SW 1271 (cell line): ENCODE data around the gene MT4.

ENCODE experiments used
- DNase-seq, 2 experiments: peaks; one replicate each; lab custom pipeline; 2025; lab: John Stamatoyannopoulos, UW

The MT4 gene

GRCh38 chr16:56603589-56603988, 38.7 kb downstream of the MT4 start:
- DNase-seq: peak; percentile 35 to 41

DNA sequence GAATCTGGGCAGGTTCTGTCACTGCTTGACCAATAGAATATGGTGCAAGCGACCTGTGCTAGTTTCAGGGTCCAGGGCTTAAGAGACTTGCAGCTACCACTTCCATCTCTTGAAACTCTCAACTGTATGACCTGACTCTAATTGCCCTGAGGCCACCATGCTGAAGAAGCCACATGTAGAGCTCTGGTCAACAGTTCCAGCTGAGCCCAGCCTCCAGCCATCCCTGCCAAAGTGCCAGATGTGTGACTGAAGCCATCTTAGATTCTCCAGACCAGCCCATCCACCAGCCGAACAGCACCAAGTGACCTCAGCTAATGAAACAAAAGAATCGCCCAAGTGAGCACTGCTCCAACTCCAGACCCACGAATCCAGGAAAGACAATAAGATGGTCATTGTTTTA, 40.1 kb downstream of the MT4 start:
- no peak for DNase-seq

- DNase-seq: no peak
Observed at GRCh38 chr16:56605475-56605874, 40.6 kb downstream of the MT4 start.

DNA sequence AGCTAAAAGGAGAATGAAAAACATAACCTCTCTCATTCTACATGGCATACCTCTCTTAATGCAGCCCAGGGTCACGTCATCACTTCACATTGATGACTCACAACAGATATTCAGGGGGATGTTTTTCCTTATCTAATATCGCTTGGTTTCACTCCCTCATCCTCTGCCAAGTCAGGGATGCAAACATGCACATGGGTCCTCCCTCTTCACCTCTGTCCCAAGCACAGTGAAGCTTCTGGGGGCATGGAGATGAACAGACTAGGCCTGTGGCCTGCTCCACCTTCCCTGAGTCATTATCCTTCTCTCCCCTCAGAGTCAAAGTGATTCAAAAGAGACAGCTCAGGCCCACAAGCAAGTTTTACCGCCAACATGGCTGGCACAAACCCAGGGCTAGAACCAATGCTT, 41.2 kb downstream of the MT4 start:
- peak in 1 of 2 experiments; percentile 40 for DNase-seq

GRCh38 chr16:56606476-56607108, 41.7 kb downstream of the MT4 start:
- DNase-seq: peak in 1 of 2 experiments; percentile 84

DNA sequence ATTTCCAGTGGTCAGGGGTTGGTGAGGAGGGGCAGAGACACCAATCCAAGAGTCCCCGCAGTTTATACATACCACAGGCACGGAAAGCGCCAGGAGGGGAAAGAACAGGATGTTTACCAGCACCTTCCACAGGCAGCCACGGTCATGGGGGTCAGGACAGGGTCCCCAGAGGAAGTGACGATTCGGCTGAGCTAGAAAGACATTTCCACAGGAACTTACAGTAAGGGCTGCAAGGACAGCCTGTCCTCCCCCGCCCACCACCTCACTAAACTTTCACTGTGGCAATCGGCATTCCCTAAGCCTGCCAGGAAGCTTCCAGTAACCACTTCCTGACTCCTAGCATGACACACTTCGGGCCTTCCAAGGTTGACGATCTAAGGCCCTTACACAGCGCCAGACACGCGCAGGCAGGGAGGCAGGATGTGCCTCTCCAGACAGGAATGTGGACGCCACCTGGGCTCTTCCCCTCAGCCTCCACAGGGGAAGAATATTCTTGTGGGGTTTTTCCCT, 42.3 kb downstream of the MT4 start:
- peak; percentile 90 to 93 for DNase-seq

DNA sequence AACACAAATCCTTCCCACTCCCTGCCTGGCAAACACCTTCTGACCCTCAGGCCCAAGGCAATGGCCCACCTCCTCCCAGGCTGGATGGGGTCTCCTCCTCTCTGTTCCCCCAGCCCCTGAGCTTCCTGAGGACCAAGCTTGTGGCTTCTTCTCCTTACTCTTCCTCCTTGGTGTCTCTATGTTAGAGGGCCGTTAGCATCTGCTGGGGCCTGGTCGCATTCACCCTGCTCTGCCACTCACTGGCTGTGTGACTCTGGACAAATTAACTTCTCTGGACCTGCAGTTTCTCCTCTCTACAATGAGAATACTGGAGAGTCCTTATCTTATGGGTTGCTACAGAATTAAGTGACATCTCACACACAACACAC, 42.8 kb downstream of the MT4 start:
- no peak for DNase-seq

- peak; percentile 82 to 91 for DNase-seq
Observed at GRCh38 chr16:56608043-56608875, 43.4 kb downstream of the MT4 start, which contains the start of gene MT2A. TSS of gene MT2A (plus strand) at chr16:56608584. CDS start at chr16:56608656, 72 bp downstream.

GRCh38 chr16:56608876-56609462, 44.1 kb downstream of the MT4 start:
- no peak for DNase-seq

GRCh38 chr16:56609463-56609921, 44.6 kb downstream of the MT4 start:
- DNase-seq: peak; percentile 45 to 69

- DNase-seq: peak in 1 of 2 experiments; percentile 78
Observed at GRCh38 chr16:56610017-56610608, 45.2 kb downstream of the MT4 start.

DNA sequence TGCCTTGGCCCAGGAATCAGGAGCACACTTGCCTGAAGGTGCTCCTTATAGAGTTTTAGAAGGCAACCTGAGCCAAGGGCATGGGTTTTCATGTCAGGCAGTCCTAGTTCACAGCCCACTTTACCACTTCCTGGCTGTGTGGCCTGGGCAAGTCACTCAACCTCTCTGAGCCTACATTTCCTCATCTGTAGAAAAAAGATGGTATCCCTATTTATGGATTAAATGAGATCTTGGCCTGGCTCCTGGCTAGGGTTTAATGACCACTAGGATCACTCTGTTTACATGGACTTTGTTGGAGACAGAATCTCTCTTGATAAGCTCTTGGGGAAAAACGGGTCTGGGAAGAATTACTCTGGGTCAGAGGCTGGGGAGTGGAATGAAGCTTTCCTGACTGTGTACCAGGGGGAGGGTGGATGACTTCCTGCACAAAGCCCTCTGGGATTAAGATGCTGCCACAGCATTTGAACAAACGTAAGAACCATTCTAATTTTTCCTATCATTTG, 45.8 kb downstream of the MT4 start:
- no peak for DNase-seq

DNA sequence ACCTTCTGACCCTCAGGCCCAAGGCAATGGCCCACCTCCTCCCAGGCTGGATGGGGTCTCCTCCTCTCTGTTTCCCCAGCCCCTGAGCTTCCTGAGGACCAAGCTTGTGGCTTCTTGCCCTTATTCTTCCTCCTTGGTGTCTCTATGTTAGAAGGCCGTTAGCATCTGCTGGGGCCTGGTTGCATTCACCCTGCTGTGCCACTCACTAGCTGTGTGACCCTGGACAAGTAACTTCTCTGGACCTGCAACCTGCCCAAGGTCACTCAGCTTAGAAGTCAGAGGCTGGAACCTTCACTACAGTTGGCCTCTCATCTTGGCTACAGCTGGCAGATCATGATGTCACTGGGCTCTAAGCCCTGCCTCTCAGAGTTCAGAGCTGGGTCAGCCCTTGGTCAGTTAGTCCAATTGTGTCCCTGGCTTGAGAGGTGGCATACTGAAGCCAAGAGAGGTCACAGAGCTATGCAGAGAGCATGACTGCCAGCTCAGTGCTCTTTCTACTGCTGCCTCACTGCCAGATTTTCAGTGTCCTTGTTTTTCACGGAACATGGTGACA, 46.5 kb downstream of the MT4 start:
- peak in 1 of 2 experiments; percentile 48 for DNase-seq

- no peak for DNase-seq
Observed at GRCh38 chr16:56613706-56614105, 48.8 kb downstream of the MT4 start.

- DNase-seq: peak in 1 of 2 experiments; percentile 29
Observed at GRCh38 chr16:56614549-56614991, 49.7 kb downstream of the MT4 start.

- DNase-seq: no peak
Observed at GRCh38 chr16:56615353-56615752, 50.5 kb downstream of the MT4 start.

DNA sequence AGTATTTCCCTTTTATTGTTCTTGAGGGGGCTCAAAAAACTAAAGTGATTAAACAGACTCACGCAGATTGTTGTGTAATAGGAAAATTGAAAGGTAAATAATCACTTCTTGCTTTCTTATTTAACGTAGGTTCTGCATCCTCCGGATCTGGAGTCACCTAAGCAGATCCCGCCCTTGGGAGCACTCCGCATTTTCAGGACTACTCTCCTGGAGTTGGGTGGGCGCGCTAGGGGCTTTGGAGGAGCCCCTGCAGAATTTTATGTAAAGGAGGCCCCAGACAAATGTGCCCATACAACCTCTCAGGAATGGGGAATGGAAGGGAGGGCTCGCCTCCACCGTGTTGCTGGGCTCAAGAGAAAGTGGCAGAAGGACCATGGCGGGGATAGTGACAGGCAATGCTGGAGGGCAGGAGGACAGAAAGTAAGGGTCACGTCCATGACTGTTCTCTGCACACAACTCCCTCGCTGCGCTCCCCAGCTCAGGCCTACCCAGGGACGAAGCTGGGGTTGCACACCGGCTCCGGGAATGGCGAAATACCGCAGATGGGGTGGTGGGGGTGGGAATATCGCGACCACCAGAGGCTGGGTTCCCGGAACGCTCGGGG, 51.8 kb downstream of the MT4 start:
- no peak for DNase-seq

GRCh38 chr16:56617212-56618085, 52.6 kb downstream of the MT4 start:
- DNase-seq: peak in 1 of 2 experiments; percentile 58

DNA sequence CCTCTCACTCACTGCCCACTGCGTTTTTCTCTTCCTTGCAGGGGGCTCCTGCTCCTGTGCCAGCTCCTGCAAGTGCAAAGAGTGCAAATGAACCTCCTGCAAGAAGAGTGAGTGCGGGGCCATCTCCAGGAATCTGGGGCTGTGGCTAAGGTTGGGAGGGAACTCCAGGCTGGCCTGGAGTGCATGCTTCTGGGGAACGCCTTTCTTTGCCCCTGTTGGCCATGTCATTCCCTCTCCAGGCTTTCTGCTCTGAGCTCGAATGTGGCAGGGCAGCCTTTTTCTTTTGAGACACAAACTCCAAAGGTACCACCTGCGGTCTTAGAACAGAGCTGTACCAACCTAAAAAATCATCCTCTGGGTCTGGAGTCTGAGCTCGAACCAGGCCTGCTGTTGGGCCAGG, 53.3 kb downstream of the MT4 start:
- DNase-seq: no peak
